GM12878 (cell line): ENCODE measurements around the gene PDPN. TPM values are rescaled to one million over a fixed set of nuclear protein-coding genes. Genes with fewer than 3 reads are reported as not detected.

Experiments used
- ATAC-seq: fragments of 200-7000 bp; cut with Tn5 transposase; 3 replicates; pipeline ENCODE4 v1.9.1; 2020; ENCODE audit warnings: mild to moderate bottlenecking, moderate library complexity
- BruUV-seq: library from RNA; stranded (reverse); fragments of 400-500 nt; replicated peaks from 2 replicates; lab custom pipeline; 2021; lab: Mats Ljungman, UMichigan
- CTCF ChIA-PET: fragments of 300-600 bp; sonication (Branson Sonifier 250); formaldehyde crosslinking; extraction: SDS; loops from one replicate; lab custom pipeline; 2021; ENCODE audit warnings: inconsistent platforms; lab: Yijun Ruan, JAX
- POLR2A ChIA-PET: fragments of 350-600 bp; formaldehyde crosslinking; extraction: SDS; loops from one replicate; lab custom pipeline; 2021; ENCODE audit warnings: inconsistent platforms; lab: Charles Lee
- RAD21 ChIA-PET: fragments of 300-600 bp; sonication (Branson Sonifier 250); formaldehyde crosslinking; loops from one replicate; lab custom pipeline; 2023; ENCODE audit warnings: antibody characterized with exemption; ENCODE audit not compliant: unreplicated experiment; lab: Charles Lee
- SMC1A ChIA-PET: fragments of 300-600 bp; sonication (Branson Sonifier 250); formaldehyde crosslinking; loops from one replicate; lab custom pipeline; 2023; ENCODE audit not compliant: unreplicated experiment, uncharacterized antibody; lab: Charles Lee
- DNase-seq: peaks from one replicate; pipeline ENCODE4 v3.0.0-alpha.2; 2011; ENCODE audit warnings: low read depth, low spot score
- FAIRE-seq: peaks from 3 replicates; lab custom pipeline; 2011; peaks lifted over from hg19 to GRCh38; lab: Jason Lieb, UNC
- H2AFZ ChIP-seq: 2 replicates; pipeline ENCODE4 v1.6.0; 2011; ENCODE audit warnings: low read depth, low read length, control low read depth; ENCODE audit not compliant: control insufficient read depth
- H3K27ac ChIP-seq: 2 replicates; pipeline ENCODE4 v1.5.1; 2011; ENCODE audit warnings: control low read depth; ENCODE audit not compliant: control insufficient read depth, insufficient read depth
- H3K27me3 ChIP-seq, 2 experiments: replicated peaks in 1 of 2; 2 replicates each; pipeline versions ENCODE4 v1.6.0 to v1.6.1; 2011; ENCODE audit warnings: low read length in 1 of 2; ENCODE audit not compliant: control insufficient read depth in 2 of 2, insufficient read depth in 2 of 2
- H3K36me3 ChIP-seq, 2 experiments: 2 replicates each; pipeline ENCODE4 v1.5.1; 2011; ENCODE audit warnings: low read length in 1 of 2; ENCODE audit not compliant: control insufficient read depth in 2 of 2, insufficient read depth in 2 of 2
- H3K4me1 ChIP-seq: 2 replicates; pipeline ENCODE4 v1.6.1; 2011; ENCODE audit warnings: mild to moderate bottlenecking, low read length, moderate library complexity, mixed read lengths; ENCODE audit not compliant: control insufficient read depth, insufficient read depth
- H3K4me2 ChIP-seq: 2 replicates; pipeline ENCODE4 v1.6.0; 2011; ENCODE audit warnings: control low read depth; ENCODE audit not compliant: control insufficient read depth, insufficient read depth
- H3K4me3 ChIP-seq: fragments of 200-600 bp; sonication (generic); 2 replicates; pipeline ENCODE4 v1.5.1; 2016
- H3K79me2 ChIP-seq: 2 replicates; pipeline ENCODE4 v1.6.0; 2011; ENCODE audit warnings: low read length; ENCODE audit not compliant: control insufficient read depth, insufficient read depth
- H3K9ac ChIP-seq: 2 replicates; pipeline ENCODE4 v1.8.0; 2011; ENCODE audit warnings: low read length, control low read depth, mixed read lengths; ENCODE audit not compliant: control insufficient read depth, insufficient read depth
- H3K9me3 ChIP-seq: replicated peaks from 3 replicates; pipeline ENCODE4 v1.5.1; 2011; ENCODE audit warnings: mild to moderate bottlenecking, low read length; ENCODE audit not compliant: control insufficient read depth, insufficient read depth
- H4K20me1 ChIP-seq: 2 replicates; pipeline ENCODE4 v1.6.0; 2011; ENCODE audit not compliant: control insufficient read depth, insufficient read depth
- BHLHE40 ChIP-seq, 2 experiments: fragments of 450-650 bp in 1 of 2; IDR thresholded peaks; 2 replicates each; pipeline ENCODE4 v1.6.1; 2011 to 2017; ENCODE audit warnings: low read depth in 2 of 2, borderline replicate concordance in 1 of 2, improper control_type of control experiment in 1 of 2, low read length in 1 of 2, mild to moderate bottlenecking in 1 of 2
- CUX1 ChIP-seq: IDR thresholded peaks from 2 replicates; pipeline ENCODE4 v1.6.1; 2012; ENCODE audit warnings: improper control_type of control experiment, low read depth, low read length; ENCODE audit not compliant: insufficient replicate concordance
- ZBTB4 ChIP-seq: fragments of 450-650 bp; formaldehyde crosslinking; IDR thresholded peaks from 2 replicates; pipeline ENCODE4 v1.4.0; 2022; ENCODE audit warnings: mild to moderate bottlenecking, moderate library complexity
- ZNF207 ChIP-seq: fragments of 450-650 bp; IDR thresholded peaks from 2 replicates; pipeline ENCODE4 v1.6.1; 2014; ENCODE audit warnings: antibody characterized with exemption, mild to moderate bottlenecking, borderline replicate concordance
- WGBS: methylation state at CpG from one replicate; pipeline ENCODE4 v1.1.6; 2016; ENCODE audit warnings: low lambda C conversion rate; ENCODE audit not compliant: insufficient replicate concordance, insufficient coverage; ENCODE audit errors: missing lambda C conversion rate; 5-methylcytosine and 5-hydroxymethylcytosine counted together
- in situ Hi-C: fragments of 300-500 bp; cut with MboI; formaldehyde crosslinking; loops from 9 replicates; pipeline ENCODE4 v1.14.3; 2018; ENCODE audit warnings: mixed read lengths
- intact Hi-C: fragments of 100-400 bp; cut with micrococcal nuclease; formaldehyde crosslinking; loops from one replicate; pipeline ENCODE4 v1.14.2; 2022; ENCODE audit not compliant: unreplicated experiment
- polyA plus RNA-seq, 11 experiments: library from polyadenylated mRNA; depleted of rRNA in 4 of 11; unstranded in 6 of 11; stranded (reverse) in 5 of 11; fragments of >200 nt; fragmentation: Nextera tagmentation in 4 of 11; fragmentation: Illumina TruSeq in 1 of 11; extraction: Ambion mirVana in 4 of 11; extraction: Trizol in 1 of 11; gene quantifications; 1 replicate in 1 of 11; 2 replicates in 10 of 11; pipeline versions ENCODE4 v1.2.1 to v1.2.3, GENCODE V29; 2011 to 2016; ENCODE audit warnings: inconsistent platforms in 2 of 11, missing spikeins in 2 of 11, low read depth in 1 of 11
- total RNA-seq, 4 experiments: library from RNA; depleted of rRNA in 3 of 4; stranded (reverse); fragments of >200 nt in 3 of 4; fragmentation: Illumina TruSeq in 1 of 4; extraction: Trizol in 1 of 4; gene quantifications; 2 replicates each; pipeline versions ENCODE4 v1.2.1 to v1.2.3, GENCODE V29; 2013 to 2021

The PDPN gene
- total and polyA plus RNA-seq, 10 of the 15 experiments (the other 5 are each of a cell fraction or from before 2014, with no cell fraction given) = 0.21 TPM; not detected in 9

GRCh38 chr1:13583966-13584791, 547 bp downstream of the PDPN start:
- Histone ChIP-seq H3K27me3 (peaks cover 2% of the 10 kb centered on the region in 2 experiments; a peak in 2 of 4 replicates), H3K4me1 (no peaks in the 10 kb centered on the region), H3K9me3 (no peaks in the 10 kb centered on the region; the same call in 2 of the 3 replicates), H3K9ac (no peak overlapping the region), H3K4me3 (no peak overlapping the region), H2AFZ (no peak overlapping the region), H3K79me2 (no peaks in the 10 kb centered on the region), H3K27ac (no peak overlapping the region), H4K20me1 (no peaks in the 10 kb centered on the region), H3K36me3 (no peaks in the 10 kb centered on the region), H3K4me2 (no peak overlapping the region)
- intact Hi-C loops (no loop called here), in situ Hi-C loops (no loop called here)
- SMC1A ChIA-PET = no interaction called here
- no peak for TF ChIP-seq ZNF207
- TF ChIP-seq CUX1 = no peak
- no peak for TF ChIP-seq BHLHE40 (IDR thresholded peaks at IDR 0.05; ENCODE audit: borderline replicate concordance in 1 of 2, low read depth in 2 of 2, low read length in 1 of 2)
- TF ChIP-seq ZBTB4 (CRISPR knock-in tag) = no peak
- CTCF ChIA-PET = no interaction called here
- FAIRE-seq = no peak
- RAD21 ChIA-PET = no interaction called here
- DNase-seq = no peak
- 22% methylated on average over 47 of the region's 47 CpGs for WGBS
- BruUV-seq = no TSS peak
- POLR2A ChIA-PET = no interaction called here
- ATAC-seq = no peak
